Activated effector memory CD4-positive, alpha-beta T cell treated with anti-CD3 and anti-CD28 coated beads, Interleukin-2, amount 50 U/mL, for 16 hours (primary cell): ENCODE measurements around the gene FKBP14.

ENCODE experiments used
- DNase-seq: peaks from one replicate; pipeline ENCODE4 v3.0.0-alpha.2; 2020

The FKBP14 gene

DNA sequence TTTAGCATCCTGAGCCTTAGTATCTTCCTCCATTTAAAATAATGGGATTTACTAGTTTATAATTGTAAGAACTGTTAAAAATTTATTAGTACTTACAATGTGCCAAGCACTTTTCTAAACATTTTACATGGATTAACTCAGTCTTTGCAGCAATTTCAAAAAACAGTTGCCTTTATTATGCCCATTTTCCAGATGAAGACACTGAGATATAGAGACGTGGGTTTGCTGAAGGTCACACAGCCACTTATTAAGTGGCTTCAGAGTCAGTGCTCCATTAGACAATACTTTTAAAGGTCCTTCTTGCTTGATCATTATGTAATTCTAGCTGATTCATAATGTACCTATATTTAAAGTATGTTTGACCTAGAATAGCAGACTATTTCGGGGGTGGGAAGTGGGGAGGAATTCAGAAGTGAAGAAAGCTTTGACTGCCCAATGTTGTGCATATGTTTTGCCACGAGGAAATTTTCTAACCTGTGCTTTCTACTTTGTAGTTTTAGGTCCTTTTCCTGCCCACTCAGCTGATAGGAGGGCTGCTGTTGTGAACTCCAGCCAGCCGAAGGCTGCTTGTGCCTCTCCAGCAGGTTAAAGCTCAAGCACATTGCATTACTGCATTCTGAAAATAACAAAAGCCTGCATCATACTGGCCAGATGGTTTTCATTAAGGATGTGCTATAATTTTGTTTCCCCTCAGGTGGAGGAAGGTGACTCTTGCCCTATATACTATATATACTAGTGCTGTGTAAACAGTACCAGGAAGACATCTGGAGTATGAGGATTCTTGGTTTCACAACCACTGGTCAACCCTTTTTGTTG is 6.0 kb upstream of the FKBP14 start:
- no peak for DNase-seq

DNA sequence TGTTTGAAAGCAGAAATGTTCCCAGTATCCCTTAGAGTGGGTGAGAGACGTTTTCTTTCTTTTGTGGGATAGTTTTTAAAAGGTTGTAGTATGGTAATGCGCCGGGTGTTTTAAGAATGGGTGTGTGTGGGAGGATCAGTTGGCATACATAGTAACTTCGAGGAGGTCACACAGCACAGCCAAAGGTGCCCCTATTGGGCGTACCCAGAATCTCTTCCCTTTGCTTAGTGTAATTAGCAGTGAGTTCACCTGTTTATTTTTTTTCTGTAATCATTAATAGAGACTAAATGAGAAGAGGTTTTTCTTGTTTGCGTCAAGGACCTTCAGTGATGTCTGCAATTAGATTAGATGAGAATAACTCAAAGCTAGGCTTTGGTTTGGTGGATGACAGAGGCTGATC is 3.2 kb upstream of the FKBP14 start:
- DNase-seq: no peak

DNA sequence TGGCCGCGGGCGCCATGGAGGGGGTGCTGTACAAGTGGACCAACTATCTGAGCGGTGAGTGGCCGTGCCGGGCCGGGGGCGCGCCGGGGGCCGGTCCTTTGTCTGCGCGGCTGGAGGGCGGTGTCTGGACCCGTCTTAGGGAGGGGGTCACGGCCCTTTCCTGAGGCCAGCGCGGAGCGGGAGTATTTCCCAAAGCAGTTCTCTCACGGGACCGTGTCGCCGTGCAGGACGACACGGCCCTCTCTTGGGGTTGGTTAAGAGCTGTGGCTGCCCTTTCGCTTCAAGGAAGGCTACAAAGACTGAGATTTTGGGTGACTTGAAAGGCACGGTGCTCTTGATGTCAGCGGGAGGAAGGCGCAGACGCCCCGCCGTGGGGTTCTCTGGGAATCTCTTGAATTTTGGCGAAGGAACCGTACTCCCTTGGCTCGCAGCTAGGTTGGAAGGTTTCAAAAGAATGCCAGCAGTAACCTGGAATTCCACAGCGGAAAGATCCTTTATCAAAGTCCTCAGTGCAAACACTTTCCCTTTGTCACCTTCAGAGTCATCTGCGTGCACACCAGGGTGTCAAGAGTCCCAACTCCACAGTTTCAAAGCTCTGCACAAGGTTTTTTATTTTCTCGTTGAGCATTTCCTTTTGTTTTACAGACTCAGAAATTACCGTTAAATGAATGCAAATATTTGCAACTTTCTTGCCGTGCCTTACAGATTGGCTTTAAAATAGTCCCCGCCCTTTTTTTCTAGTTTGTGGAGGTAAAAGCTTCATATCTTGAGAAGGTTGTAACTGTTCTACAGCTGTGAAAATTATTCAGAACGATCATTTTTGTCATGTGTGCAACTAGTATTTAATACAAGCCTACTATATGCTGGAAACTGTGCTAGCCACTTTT is 2.5 kb upstream of the FKBP14 start:
- DNase-seq: no peak

DNA sequence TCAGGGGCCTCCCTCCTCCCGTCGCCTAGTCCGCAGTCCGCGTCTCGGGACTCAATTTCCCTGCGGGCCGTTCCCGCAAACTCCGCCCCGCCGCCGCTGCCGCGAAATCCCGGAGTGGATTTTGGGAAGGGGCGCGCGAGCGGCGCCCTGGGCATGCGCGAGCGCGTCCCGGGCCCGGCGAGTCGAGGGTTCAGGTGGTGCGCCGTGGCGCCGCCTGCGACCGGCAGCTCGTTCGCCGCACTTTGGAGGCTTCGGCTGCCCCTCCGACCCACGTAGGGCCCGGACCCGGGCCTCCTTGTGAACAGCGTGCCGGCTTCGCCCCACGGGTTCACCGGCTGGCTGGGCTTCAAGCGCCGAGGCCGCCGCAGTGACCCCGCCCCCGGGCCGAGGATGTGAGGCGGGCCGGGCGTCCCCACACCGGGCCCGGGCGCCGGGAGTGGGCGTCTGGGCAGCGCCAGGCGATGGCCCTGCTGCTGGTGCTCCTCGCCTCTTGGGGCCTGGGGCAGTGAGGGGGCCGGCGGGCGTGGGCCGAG is 1.8 kb upstream of the FKBP14 start, which contains the start of gene PLEKHA8:
Gene PLEKHA8 (plus strand): TSS at position 197 of the 533 bp plus-strand sequence. CDS start 351 bp downstream, outside the sequence.
- peak; percentile 96 for DNase-seq

DNA sequence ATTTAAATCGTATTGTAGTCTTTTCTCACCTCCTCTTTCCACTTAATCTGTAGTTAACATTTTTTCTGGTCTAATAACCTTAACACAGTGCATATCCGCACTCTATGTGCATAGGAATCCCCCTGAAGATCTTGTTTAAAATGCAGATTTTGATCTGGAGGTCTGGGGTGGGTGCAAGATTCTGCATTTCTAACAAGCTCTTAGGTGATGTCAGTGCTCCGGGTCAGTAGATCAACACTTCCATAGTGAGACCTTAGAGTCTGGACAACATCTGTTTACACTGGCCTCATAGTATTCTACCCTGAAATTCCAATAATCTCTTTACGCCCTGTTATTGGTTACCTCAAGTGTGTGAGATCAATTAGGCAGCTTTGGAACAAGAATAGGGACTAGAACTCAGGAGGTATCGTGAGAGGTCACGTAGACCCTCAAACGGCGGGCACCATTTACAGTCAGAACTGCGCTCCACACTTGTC is 1.3 kb upstream of the FKBP14 start:
- no peak for DNase-seq

DNA sequence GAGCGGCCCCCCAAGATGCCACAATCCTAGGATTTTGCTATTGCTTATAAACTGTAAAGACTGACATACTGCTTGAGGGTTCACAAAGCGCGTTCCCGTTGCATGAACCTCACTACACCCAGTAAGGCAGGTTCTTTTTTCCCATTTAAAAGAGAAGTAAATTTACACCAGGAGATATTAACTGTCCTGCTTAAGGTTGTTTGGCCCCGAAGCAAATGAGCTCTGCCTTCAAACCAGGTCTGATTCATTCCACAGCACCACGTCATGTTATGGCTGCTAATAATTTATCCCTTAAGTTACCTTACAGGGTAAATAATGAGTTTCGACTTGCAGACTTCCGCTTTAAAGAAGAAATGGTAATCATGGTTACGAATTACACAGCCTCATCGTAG is 559 bp upstream of the FKBP14 start:
- DNase-seq: peak; percentile 73

DNA sequence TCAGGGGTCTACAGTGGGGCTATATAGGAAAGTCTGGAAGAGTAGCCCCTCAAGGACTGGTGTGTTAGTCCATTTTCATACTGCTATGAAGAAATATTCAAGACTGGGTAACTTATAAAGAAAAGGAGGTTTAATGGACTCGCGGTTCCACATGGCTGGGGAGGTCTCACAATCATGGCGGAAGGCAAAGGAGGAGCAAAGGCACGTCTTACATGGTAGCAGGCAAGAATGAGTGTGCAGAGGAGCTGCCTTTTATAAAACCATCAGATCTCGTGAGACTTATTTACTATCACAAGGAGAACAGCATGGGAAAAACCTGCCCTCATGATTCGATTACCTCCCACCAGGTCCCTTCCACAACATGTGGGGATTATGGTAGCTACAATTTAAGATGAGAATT is 3.0 kb downstream of the FKBP14 start:
- no peak for DNase-seq

DNA sequence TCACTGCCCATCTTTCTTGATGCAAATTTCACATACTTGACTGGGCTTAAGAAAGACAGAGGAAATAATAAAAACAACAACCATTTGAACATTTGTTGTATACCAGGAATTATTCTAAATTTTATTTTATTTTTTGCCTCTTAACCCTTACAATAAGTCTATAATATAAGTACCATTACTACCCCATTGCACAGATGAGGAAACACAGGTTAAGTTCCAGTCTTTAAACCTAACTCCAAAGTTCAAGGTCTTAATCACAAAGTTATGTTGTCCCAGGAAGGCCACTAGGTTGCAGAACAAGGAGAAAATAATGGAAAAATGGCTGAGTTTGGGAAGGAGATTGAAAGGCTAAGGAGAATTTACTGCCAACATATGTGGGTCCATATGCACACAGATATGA is 3.5 kb downstream of the FKBP14 start:
- no peak for DNase-seq

DNA sequence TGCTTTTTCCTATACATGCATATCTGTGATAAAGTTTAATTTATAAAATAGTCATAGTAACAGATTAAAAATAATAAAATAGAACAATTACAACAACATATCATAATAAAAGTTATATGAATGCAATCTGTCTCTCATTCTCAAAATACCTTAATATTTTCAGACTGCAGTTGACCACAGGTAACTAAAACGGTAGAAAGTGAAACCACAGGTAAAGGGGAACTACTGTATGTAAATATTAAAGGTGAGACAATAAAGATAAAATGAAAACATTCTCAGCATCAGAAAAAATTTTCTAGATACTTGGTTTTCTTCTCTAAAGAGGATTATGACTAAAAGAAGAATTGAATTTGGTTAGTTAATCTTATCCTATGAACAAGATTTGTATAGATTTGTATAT is 6.0 kb downstream of the FKBP14 start:
- DNase-seq: no peak

DNA sequence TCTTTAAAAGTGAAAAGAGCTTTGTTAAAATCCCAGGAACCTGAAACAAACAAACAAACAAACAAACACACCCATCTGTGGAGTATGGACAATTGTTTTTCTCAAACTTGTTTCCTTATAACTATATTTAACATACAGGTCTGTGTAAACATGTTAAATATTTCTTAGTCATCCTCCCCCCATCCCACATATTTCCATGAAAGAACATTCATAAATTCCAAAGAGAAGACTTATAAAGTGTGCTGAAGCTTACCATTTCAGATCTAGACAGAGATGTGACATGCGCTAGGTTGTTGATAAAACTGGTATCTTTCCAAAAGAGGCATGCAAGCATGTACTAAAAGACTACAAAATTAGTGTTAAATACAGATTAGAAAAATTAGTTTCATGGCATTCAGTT is 6.5 kb downstream of the FKBP14 start:
- no peak for DNase-seq

DNA sequence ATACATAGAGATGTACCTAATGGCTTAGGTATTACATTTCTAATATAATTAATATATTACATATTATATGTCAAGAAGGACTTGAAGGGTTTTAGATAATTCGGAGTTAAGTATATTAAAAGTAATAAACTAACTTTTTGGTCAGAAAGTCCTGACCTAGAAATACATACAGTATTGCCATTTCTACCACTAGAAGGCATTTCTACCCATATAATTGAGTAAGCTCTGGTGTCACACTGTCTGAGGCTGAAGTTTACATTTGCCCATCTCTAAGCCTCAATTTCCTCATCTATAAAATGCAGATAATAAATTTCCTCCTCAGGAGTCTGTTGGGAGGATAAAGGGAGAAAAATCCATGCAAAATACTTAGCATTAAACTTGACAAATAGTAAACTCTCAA is 7.1 kb downstream of the FKBP14 start:
- no peak for DNase-seq

DNA sequence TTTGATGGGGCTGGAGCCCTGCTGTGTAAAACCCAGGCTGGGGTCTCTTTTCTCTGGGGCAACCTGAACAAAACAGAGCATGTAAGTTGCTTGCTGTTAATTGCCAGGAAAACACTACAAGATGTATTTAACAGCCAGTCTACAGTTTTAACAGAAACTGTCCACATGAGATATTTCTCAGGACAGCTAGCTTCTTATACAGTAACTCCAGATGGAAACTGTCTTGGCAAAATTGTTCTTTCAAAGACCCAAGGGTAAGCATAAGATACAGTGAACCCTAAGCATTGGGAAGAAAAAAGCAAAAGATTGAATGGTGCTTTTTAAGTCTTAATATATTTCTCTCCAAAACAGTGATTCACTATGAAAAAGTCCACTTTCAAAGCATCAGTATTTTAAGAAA is 8.1 kb downstream of the FKBP14 start:
- no peak for DNase-seq

DNA sequence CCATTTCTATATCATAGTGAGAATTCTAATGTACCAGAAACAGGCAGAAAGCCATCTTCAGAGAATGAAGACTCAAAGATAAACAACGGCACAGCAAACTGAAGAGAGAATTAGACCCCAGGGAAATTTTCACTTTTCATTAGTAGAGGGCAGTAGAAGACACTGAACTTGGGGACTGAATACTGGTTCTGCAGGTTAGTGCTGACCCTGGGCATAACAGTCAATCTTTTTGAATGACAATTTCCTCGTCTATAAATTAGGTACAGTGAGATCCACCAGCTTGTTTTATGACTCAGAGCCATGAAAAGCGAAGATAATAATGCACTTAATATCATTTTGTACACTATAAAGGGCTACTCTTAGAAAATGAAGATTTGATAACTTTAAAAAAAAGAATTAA is 13.7 kb downstream of the FKBP14 start:
- no peak for DNase-seq

DNA sequence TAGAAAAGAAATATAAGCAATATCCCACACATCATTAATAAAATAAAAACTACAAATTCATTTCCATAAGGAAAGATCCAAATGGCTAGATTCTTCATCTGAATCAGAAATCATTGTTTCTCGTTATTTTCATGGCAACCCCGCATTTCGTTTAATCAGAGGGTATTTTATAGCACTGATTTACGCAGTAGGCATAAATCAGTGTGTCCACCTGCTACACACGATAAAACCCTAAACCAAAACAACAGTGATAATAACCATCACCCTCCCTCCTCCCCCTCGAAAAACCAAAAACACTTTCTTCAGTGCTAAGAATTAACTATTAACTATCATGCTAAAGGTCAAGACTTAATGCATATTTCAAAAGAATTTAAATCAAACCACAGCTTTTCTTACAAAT is 16.5 kb downstream of the FKBP14 start:
- no peak for DNase-seq

DNA sequence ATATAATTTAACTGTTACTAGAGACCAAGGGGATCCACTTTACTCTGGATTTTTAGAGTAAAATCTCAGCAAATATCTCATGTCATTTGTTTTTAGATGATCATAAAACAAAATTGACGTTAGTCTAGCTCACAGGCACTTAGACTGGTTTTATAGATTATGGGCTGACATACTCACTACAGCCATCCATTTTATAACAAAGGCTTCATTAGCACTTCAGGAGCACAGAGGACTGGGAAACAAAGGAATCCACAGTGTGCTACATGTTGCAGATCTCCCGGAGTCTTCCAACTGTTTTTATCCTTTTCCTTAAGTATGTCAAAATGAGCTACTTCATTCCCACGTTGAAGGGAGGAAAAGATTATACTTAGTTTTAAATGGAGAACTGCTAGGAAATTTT is 21.0 kb downstream of the FKBP14 start:
- no peak for DNase-seq

DNA sequence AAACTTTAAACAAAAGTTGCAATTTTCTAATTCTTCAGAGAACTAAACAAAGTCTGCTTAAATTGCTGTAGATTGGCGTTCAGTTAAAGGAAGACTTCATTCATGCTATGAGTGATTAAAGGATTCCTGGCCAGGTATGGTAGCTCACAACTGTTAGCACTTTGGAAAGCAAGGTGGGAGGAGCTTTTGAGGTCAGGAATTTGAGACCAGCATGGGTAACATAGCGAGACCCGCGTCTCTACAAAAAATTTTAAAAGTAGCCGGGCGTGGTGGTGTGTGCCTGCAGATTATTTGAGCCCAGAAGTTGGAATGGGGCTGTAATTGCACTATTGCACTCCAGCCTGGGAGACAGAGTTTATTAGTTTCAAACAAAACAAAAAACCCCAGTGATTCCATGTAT is 23.4 kb downstream of the FKBP14 start:
- no peak for DNase-seq

DNA sequence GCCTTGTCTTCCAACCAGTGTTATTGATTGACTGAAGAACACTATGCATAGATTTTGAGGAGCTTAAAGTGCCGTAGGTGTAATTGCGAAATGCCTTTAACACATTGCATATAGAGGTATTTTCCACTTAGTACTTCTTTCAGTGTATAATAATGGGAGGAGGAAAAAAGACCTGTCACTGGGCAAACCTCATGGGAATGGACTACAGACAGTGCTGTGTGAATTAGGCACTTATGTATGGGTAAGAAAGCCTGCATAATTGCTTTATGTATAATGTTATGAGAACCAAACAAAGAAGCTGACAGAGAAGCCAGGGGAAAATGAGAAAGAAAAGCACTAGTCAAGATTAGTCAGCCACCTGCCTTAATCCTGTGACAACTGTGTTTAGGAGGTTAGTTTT is 24.5 kb downstream of the FKBP14 start:
- DNase-seq: no peak

DNA sequence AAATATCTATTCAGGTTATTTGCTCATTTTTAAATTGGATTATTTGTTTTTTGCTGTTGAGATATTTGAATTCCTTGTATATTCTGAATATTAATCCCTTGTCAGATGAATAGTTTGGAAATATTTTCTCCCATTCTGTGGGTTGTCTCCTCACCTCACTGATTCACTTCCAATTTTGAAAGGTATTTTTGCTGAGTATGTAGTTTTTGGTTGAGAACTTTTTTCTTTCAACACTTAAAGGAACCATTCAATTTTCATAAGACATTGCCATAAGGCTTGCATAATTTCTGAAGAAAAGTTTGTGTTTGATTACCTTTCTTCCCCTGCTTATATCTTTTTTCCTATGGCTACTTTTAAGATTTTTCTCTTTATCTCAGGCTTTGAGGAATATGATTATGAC is 28.0 kb downstream of the FKBP14 start:
- no peak for DNase-seq

DNA sequence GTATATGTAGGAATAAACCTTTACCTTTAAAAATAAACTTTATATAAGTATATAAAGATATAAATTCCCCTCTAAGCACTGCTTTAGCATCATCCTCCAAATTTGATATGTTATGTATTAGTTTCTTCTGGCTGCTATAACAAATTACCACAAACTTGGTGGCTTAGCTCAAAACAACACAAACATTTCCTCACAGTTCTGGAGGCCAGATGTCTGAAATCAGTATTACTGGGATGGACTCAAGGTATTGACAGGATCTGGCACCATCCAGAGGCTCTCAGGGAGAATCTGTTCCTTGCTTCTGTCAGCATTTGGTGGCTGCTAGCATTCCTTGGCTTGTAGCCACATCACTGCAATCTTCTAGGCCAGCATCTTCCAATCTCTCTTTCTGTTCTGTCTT is 30.2 kb downstream of the FKBP14 start:
- no peak for DNase-seq

DNA sequence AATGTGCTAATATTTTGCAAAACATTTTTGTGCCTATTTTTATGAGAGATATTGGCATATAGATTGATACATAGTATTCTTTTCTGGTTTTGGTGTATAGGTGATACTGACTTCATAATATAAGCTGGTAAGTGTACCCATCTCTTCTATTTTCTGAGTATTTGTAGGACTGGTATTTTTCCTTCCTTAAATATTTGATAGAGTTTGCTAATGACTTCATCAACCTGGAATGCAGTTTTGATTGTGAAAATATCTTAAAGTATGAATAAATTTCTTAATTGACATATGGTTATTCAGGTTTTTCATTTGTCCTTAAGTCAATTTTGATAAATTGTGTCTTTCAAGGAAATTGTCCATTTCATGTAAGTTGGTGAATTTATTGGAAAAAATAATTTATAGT is 30.9 kb downstream of the FKBP14 start:
- no peak for DNase-seq

DNA sequence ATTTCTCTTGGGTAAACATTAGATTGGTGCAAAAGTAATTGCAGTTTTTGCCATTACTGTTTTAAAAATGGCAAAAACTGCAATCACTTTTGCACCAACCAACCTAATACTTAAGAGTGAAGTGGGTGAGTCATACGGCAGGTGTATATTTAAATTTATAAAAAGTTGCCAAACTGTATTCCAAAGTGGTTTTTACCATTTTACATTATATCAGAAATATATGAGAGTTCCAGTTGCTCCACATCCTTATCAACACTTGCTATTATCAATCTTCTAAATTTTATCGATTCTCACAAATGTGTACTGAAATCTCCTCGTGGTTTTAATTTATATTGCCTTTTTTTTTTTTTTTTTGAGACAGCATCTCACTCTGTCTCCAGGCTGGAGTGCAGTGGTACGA is 33.4 kb downstream of the FKBP14 start:
- no peak for DNase-seq

DNA sequence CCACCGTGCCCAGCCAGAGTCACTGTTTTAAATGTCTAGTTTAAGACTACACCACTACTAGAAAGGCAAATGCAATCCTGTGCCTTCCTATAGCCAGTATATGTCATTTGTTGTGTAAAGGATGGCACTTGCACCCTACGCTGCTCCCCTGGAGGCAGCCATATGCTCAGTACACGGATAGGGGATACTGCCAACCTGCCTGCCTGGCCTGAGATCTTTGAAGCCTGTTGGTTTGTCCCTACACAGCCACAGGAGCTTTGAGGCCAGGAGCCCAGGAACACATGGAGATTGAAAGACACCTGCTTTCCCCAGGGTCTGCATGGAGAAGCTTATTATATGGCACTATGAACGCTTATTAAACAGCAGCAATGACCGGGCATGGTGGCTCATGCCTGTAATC is 34.6 kb downstream of the FKBP14 start:
- DNase-seq: no peak

DNA sequence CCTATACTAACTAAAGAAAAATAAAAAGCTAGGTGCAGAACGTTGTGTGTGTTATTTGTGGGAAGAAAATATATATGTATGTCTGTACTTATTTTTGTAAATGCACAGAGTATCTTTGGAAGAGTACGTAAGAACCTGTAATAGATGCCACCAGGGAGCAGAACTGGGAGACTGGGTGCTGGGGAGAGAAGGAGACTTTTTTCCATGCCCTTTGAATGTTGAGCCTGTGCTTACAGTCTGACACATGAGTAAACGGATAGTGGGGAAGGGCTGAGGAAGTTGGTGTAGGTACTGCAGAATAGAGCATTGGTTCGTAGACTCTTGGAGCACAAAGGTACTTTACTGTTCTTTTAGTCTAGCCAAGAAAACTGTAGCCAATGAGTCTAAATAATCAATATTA is 35.6 kb downstream of the FKBP14 start:
- no peak for DNase-seq
